ENCODE results near the gene FKBP2. TPM values are rescaled to one million over a fixed set of nuclear protein-coding genes. Genes with fewer than 3 reads are reported as not detected.

The FKBP2 gene
- total RNA-seq, 1 experiment from 2014 or later: 41.0 TPM

DNA sequence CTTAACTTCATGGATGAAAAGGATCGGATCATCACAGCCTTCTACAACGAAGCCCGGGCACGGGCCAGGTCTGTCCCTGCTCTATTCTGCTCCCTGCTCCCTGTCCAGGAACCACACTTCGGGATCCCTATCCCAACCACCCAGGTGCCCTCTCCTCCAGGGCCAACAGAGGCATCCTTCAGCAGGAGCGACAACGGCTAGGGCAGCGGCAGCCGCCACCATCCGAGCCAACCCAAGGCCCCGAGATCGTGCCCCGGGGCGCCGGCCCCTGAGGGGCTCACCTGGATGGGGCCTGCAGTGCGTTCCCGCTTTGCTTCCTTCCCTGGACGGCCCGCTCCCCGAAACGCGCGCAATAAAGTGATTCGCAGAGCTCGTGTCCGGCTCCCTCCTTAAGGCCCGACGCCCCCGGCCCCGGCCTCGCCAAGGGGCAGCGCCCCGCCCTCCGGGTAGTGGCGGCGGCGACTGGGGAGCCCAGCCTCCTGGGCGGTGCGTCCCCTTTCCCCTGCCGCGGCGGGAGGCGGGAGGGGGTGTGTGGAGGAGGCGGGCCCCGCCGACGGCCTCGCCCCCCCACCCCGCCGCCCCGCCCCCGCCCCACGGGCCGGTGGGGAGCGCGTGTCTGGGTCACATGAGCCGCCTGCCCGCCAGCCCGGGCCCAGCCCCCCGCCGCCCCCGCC, 6.8 kb upstream of the FKBP2 start, which contains the start of gene VEGFB:
TSS of gene VEGFB (plus strand) at position 672 of the 674 bp plus-strand sequence. CDS start 250 bp downstream, outside the sequence.
- Histone ChIP-seq H2BK12ac (ENCODE audit: insufficient read length, low read depth, low read length) (no peak within 1 kb of the TSS), H3K79me1 (ENCODE audit: insufficient read depth, low read depth, low read length, poor library complexity, severe bottlenecking) (no peaks in the 10 kb centered on the region), H3K27me3 (ENCODE audit: insufficient read depth, low read length) (no peaks in the 10 kb centered on the region; the same call in 1 of the 2 replicates), H3K4me1 (ENCODE audit: insufficient read depth, low read length) (0 out of 2 replicates have a peak, but pooled peaks cover 3% of the 10 kb centered on the region), H3K14ac (ENCODE audit: insufficient read depth, low read length) (no peak within 1 kb of the TSS), H3K9ac (ENCODE audit: extremely low read depth, insufficient read length, low read length) (no peak within 1 kb of the TSS), H3K23me2 (ENCODE audit: insufficient read length, low read depth, low read length, poor library complexity, severe bottlenecking) (peaks cover 21% of the 10 kb centered on the region), H3K4me2 (ENCODE audit: insufficient read depth, insufficient read length, low read length) (peak within 1 kb of the TSS; percentile 51), H3K56ac (ENCODE audit: insufficient read length, low read depth, low read length) (no peak within 1 kb of the TSS), H2AK5ac (ENCODE audit: insufficient read length, low read length) (no peak within 1 kb of the TSS), H2BK20ac (ENCODE audit: low read depth, low read length, poor library complexity, severe bottlenecking) (no peak within 1 kb of the TSS), H4K8ac (replicated peaks; ENCODE audit: insufficient read length, low read depth, low read length) (no peak within 1 kb of the TSS), H4K5ac (ENCODE audit: insufficient read length, low read depth, low read length) (no peak within 1 kb of the TSS), H3K27ac (ENCODE audit: insufficient read length, low read depth, low read length) (no peak within 1 kb of the TSS), H2AFZ (ENCODE audit: low read length) (no peak within 1 kb of the TSS), H3K9me3 (ENCODE audit: control insufficient read depth, low read depth, low read length) (no peaks in the 10 kb centered on the region), H3K79me2 (ENCODE audit: insufficient read depth, low read length) (no peaks in the 10 kb centered on the region), H4K20me1 (ENCODE audit: control insufficient read depth, insufficient read depth, insufficient read length) (no peaks in the 10 kb centered on the region), H2BK120ac (ENCODE audit: low read depth, low read length, poor library complexity, severe bottlenecking) (no peak within 1 kb of the TSS), H3T11ph (ENCODE audit: low read length) (no peak within 1 kb of the TSS), H2BK5ac (ENCODE audit: insufficient read length, low read length) (no peak within 1 kb of the TSS), H3K18ac (ENCODE audit: insufficient read length, low read depth, low read length) (no peak within 1 kb of the TSS), H2BK15ac (ENCODE audit: low read depth, low read length) (no peak within 1 kb of the TSS), H4K91ac (ENCODE audit: insufficient read length, low read depth, low read length) (no peak within 1 kb of the TSS), H3K23ac (ENCODE audit: insufficient read length, low read depth, low read length) (no peak within 1 kb of the TSS), H3K4ac (ENCODE audit: low read depth, low read length) (no peak within 1 kb of the TSS)
- H3K36me3 Mint-ChIP-seq (ENCODE audit: insufficient read depth in 1 of 3, low read depth in 3 of 3): peaks cover 4 to 24% (median 13%) of the 10 kb centered on the region in 3 experiments; a peak in 6 of 7 replicates
- no peaks in the 10 kb centered on the region for H3K9me3 Mint-ChIP-seq
- TF ChIP-seq, protein P1, sequence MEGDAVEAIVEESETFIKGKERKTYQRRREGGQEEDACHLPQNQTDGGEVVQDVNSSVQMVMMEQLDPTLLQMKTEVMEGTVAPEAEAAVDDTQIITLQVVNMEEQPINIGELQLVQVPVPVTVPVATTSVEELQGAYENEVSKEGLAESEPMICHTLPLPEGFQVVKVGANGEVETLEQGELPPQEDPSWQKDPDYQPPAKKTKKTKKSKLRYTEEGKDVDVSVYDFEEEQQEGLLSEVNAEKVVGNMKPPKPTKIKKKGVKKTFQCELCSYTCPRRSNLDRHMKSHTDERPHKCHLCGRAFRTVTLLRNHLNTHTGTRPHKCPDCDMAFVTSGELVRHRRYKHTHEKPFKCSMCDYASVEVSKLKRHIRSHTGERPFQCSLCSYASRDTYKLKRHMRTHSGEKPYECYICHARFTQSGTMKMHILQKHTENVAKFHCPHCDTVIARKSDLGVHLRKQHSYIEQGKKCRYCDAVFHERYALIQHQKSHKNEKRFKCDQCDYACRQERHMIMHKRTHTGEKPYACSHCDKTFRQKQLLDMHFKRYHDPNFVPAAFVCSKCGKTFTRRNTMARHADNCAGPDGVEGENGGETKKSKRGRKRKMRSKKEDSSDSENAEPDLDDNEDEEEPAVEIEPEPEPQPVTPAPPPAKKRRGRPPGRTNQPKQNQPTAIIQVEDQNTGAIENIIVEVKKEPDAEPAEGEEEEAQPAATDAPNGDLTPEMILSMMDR (conservative IDR thresholded peaks at IDR 0.05): no peak
- no peak for DNase-seq
- H3K27ac Mint-ChIP-seq: peak within 1 kb of the TSS in 1 of 3 experiments; percentile 82; a peak in 1 of 7 replicates
- no CpG with 5 or more reads among the region's 62 CpGs for WGBS (ENCODE audit: extremely low coverage, insufficient read length, low lambda C conversion rate)
- H3K4me1 Mint-ChIP-seq: peaks cover 18 to 29% of the 10 kb centered on the region in 2 experiments
- peak within 1 kb of the TSS; percentile 81 to 85 for H3K4me3 Mint-ChIP-seq
- peaks cover 20% of the 10 kb centered on the region for H3K27me3 Mint-ChIP-seq (ENCODE audit: low read depth)
